Duodenal mucosa (tissue), 2 donors: ENCODE results near the gene GCAT.

Experiments used
- H3K27ac ChIP-seq: one replicate; pipeline ENCODE4 v1.7.0; 2013; ENCODE audit warnings: low read depth, low read length
- H3K27me3 ChIP-seq, 2 donors: one replicate each; pipeline ENCODE4 v1.7.0; 2013; ENCODE audit warnings: low read length in 2 of 2, control low read depth in 1 of 2; ENCODE audit not compliant: insufficient read depth in 2 of 2, control insufficient read depth in 1 of 2
- H3K36me3 ChIP-seq, 2 donors: one replicate each; pipeline ENCODE4 v1.7.0; 2013; ENCODE audit warnings: low read length in 2 of 2, control low read depth in 1 of 2; ENCODE audit not compliant: insufficient read depth in 2 of 2, control insufficient read depth in 1 of 2
- H3K4me1 ChIP-seq, 2 donors: one replicate each; pipeline ENCODE4 v1.7.0; 2013; ENCODE audit warnings: low read length in 2 of 2, control low read depth in 1 of 2; ENCODE audit not compliant: insufficient read depth in 2 of 2, control insufficient read depth in 1 of 2
- H3K4me3 ChIP-seq, 2 donors: one replicate each; pipeline ENCODE4 v1.7.0; 2013; ENCODE audit warnings: low read length in 2 of 2, low read depth in 1 of 2
- H3K9ac ChIP-seq, 2 donors: one replicate each; pipeline ENCODE4 v1.7.0; 2013; ENCODE audit warnings: low read length in 2 of 2, low read depth in 1 of 2
- H3K9me3 ChIP-seq, 2 donors: one replicate each; pipeline ENCODE4 v1.7.0; 2013; ENCODE audit warnings: low read length in 2 of 2, control low read depth in 1 of 2; ENCODE audit not compliant: control insufficient read depth in 1 of 2

Gene GCAT

GRCh38 chr22:37843741-37844089, 36.0 kb downstream of the GCAT start:
- Histone ChIP-seq H3K9ac (peak overlapping the region; percentile 56 to 72), H3K27me3 (no peaks in the 10 kb centered on the region), H3K4me3 (peak overlapping the region; percentile 85), H3K27ac (peak overlapping the region; percentile 92), H3K36me3 (peaks cover 4 to 8% of the 10 kb centered on the region in 2 donors), H3K9me3 (no peaks in the 10 kb centered on the region), H3K4me1 (peaks cover 15 to 20% of the 10 kb centered on the region in 2 donors)

- Histone ChIP-seq H3K9me3 (no peaks in the 10 kb centered on the region), H3K4me1 (peaks cover 17 to 25% of the 10 kb centered on the region in 2 donors), H3K27me3 (no peaks in the 10 kb centered on the region), H3K36me3 (peaks cover under 1 to 1% of the 10 kb centered on the region in 2 donors), H3K27ac (no peak overlapping the region), H3K4me3 (peak overlapping the region; percentile 85), H3K9ac (no peak overlapping the region)
Observed at GRCh38 chr22:37844904-37845329, 37.2 kb downstream of the GCAT start.

GRCh38 chr22:37846433-37846832, 38.7 kb downstream of the GCAT start:
- H3K27ac ChIP-seq = no peak overlapping the region
- H3K9me3 ChIP-seq = no peaks in the 10 kb centered on the region
- H3K36me3 ChIP-seq = peaks cover 2 to 5% of the 10 kb centered on the region in 2 donors
- no peaks in the 10 kb centered on the region for H3K27me3 ChIP-seq
- no peak overlapping the region for H3K4me3 ChIP-seq
- H3K4me1 ChIP-seq = peaks cover 26 to 28% of the 10 kb centered on the region in 2 donors
- H3K9ac ChIP-seq = no peak overlapping the region

GRCh38 chr22:37848587-37849088, 40.9 kb downstream of the GCAT start:
- H3K27ac ChIP-seq = peak overlapping the region; percentile 88
- H3K4me1 ChIP-seq = peaks cover 14 to 15% of the 10 kb centered on the region in 2 donors
- H3K36me3 ChIP-seq = peaks cover 13 to 23% of the 10 kb centered on the region in 2 donors
- H3K9me3 ChIP-seq = no peaks in the 10 kb centered on the region
- no peaks in the 10 kb centered on the region for H3K27me3 ChIP-seq
- peak overlapping the region; percentile 78 to 90 for H3K9ac ChIP-seq
- H3K4me3 ChIP-seq = peak overlapping the region; percentile 93 to 98

DNA sequence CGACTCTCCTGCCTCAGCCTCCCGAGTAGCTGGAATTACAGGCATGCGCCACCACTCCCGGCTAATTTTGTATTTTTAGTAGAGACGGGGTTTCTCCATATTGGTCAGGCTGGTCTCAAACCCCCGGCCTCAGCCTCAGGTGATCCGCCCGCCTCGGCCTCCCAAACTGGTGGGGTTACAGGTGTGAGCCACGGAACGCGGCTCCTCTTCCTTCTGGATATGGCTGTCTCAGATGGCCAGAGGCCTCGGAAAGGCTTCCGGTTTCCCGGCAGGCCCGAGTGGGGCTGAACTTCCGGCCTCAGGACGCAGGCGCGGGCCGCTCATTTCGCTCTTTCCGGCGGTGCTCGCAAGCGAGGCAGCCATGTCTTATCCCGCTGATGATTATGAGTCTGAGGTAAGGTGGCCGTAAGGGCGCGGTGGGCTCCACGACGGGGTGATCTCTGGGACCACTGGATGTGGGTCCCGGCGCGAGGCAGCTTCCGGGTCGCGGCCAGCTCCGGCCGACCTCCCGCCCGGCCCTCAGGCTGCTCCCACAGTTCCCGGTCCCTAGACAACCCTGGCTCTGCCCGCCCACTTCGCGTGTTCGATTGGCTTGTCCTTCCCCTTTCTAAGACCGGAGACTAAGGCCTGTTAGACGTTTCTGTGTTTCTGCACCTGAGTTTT, 41.5 kb downstream of the GCAT start, which contains the start of gene EIF3L:
EIF3L (plus strand) TSS at position 331 of the 663 bp plus-strand sequence; CDS start at position 362, 31 bp downstream.
- peaks cover 14 to 15% of the 10 kb centered on the region in 2 donors for H3K4me1 ChIP-seq

DNA sequence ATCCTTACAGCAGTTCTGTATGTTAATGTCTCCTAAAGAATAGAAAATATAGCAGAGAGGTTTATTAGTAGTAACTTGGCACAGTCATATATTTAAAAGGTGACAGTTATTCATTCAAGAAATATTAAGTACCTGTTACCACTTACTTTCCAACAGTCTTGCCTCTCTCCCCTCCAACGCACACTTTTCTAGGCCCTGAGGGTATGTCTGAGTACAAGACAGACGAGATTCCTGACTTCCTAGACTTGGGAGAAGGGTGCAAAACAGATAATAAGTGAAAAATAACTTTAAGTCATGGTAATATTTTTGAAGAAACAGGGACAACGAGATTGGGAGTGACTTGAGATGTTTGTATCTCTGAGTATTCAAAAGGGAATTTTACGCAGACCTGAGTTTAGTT, 43.1 kb downstream of the GCAT start:
- H3K4me3 ChIP-seq = no peak overlapping the region
- H3K36me3 ChIP-seq = peaks cover 18 to 45% of the 10 kb centered on the region in 2 donors
- H3K9ac ChIP-seq = no peak overlapping the region
- peaks cover 14 to 15% of the 10 kb centered on the region in 2 donors for H3K4me1 ChIP-seq
- H3K27ac ChIP-seq = no peak overlapping the region
- no peaks in the 10 kb centered on the region for H3K9me3 ChIP-seq
- H3K27me3 ChIP-seq = no peaks in the 10 kb centered on the region

More for the DNA sequence above, 41.5 kb downstream of the GCAT start, which contains the start of gene EIF3L:
- H3K27me3 ChIP-seq = no peaks in the 10 kb centered on the region
- H3K4me3 ChIP-seq = peak within 1 kb of the TSS; percentile 93 to 98
- H3K36me3 ChIP-seq = peaks cover 18 to 29% of the 10 kb centered on the region in 2 donors
- peak within 1 kb of the TSS; percentile 78 to 90 for H3K9ac ChIP-seq
- H3K9me3 ChIP-seq = no peaks in the 10 kb centered on the region
- H3K27ac ChIP-seq = peak within 1 kb of the TSS; percentile 88

DNA sequence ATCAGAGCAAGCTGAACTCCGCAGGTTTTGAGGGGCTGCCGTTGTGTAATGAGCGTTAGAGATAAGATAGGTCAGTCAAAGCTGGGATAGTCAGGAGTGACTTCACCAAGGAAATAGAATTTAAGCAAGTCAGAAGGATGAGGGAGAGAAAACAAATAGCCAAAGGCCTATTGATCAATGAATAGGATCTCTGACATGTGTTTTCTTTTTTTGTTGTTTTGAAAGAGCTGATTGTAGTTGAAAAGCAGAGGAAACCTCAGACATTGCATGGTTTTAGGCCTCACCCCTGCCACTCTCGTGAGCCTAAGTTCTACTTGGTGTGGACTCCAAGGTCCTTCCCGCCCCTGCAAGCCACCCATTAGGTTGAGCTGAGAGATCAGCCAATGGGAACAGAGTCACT, 44.7 kb downstream of the GCAT start:
- no peak overlapping the region for H3K9ac ChIP-seq
- H3K4me3 ChIP-seq = no peak overlapping the region
- peaks cover 18 to 54% of the 10 kb centered on the region in 2 donors for H3K36me3 ChIP-seq
- H3K27me3 ChIP-seq = no peaks in the 10 kb centered on the region
- no peaks in the 10 kb centered on the region for H3K9me3 ChIP-seq
- H3K27ac ChIP-seq = no peak overlapping the region
- H3K4me1 ChIP-seq = peaks cover 14 to 15% of the 10 kb centered on the region in 2 donors

- no peak overlapping the region for H3K27ac ChIP-seq
- peaks cover 28 to 71% of the 10 kb centered on the region in 2 donors for H3K36me3 ChIP-seq
- no peaks in the 10 kb centered on the region for H3K27me3 ChIP-seq
- H3K4me3 ChIP-seq = no peak overlapping the region
- H3K9ac ChIP-seq = no peak overlapping the region
- H3K4me1 ChIP-seq = peaks cover 3 to 9% of the 10 kb centered on the region in 2 donors
- H3K9me3 ChIP-seq = no peaks in the 10 kb centered on the region
Observed at GRCh38 chr22:37854946-37855345, 47.2 kb downstream of the GCAT start.

GRCh38 chr22:37855462-37855861, 47.7 kb downstream of the GCAT start:
- H3K27ac ChIP-seq = no peak overlapping the region
- H3K36me3 ChIP-seq = peaks cover 31 to 75% of the 10 kb centered on the region in 2 donors
- no peaks in the 10 kb centered on the region for H3K9me3 ChIP-seq
- H3K4me1 ChIP-seq = peaks cover 0 to 6% of the 10 kb centered on the region in 2 donors
- H3K27me3 ChIP-seq = no peaks in the 10 kb centered on the region
- H3K4me3 ChIP-seq = no peak overlapping the region
- H3K9ac ChIP-seq = no peak overlapping the region

- H3K9me3 ChIP-seq = no peaks in the 10 kb centered on the region
- no peaks in the 10 kb centered on the region for H3K27me3 ChIP-seq
- no peak overlapping the region for H3K27ac ChIP-seq
- H3K9ac ChIP-seq = no peak overlapping the region
- peaks cover 5 to 10% of the 10 kb centered on the region in 2 donors for H3K4me1 ChIP-seq
- H3K36me3 ChIP-seq = peaks cover 35 to 77% of the 10 kb centered on the region in 2 donors
- no peak overlapping the region for H3K4me3 ChIP-seq
Observed at GRCh38 chr22:37860796-37861421, 53.2 kb downstream of the GCAT start.
